Measurements from ENCODE around the gene TTC21A. TPM values are rescaled to one million over a fixed set of nuclear protein-coding genes. Genes with fewer than 3 reads are reported as not detected.

TTC21A gene
- total and polyA plus RNA-seq, 2 donors from 2014 or later: 4.8 to 14.1 TPM

DNA sequence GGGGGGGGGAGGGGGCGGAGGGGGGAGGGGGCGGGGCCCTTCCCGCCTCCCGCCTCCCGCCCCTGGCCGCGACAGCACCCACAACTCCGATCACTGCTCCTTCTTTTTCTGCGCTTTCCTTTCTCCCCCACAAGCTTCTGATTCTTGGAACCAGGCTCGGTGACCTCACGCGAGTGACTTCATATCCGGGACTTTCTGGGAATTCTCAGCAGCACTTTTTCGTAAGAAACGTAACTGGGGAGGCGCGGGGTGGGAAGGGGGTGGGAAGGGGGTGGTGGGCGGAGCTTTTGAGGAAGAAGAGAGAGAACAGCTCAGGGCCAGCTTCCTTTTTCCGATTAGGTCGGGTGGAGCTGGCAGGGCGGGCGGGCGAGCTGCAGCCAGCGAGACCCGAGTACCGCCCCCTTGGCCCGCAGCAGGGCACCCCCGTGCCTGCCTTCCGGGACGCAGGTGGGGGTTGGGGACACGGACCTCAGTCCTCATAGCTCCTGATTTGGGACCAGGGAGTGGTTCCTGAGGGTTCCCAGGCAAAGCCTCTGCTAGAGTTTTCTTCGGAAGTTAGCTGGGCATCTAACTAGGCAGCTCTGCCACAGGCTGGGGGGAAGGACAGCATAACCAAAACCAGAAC lies 70.3 kb downstream of the TTC21A start:
- Histone ChIP-seq H3K27me3 (ENCODE audit: control insufficient read depth, insufficient read depth, low read length) (no peaks in the 10 kb centered on the region), H3K4me1 (ENCODE audit: control insufficient read depth in 2 of 3, insufficient read depth in 2 of 3, low read depth in 1 of 3, low read length in 3 of 3) (peaks cover 12 to 24% (median 22%) of the 10 kb centered on the region in 3 donors), H3K36me3 (ENCODE audit: control insufficient read depth in 2 of 3, insufficient read depth in 3 of 3, low read length in 3 of 3) (no peaks in the 10 kb centered on the region), H3K9ac (ENCODE audit: low read length in 3 of 3) (peak overlapping the region; percentile 67 to 87 (median 76)), H3K4me3 (ENCODE audit: low read length in 3 of 3) (peak overlapping the region; percentile 65 to 68 (median 65)), H3K9me3 (ENCODE audit: control insufficient read depth in 2 of 3, insufficient read depth in 1 of 3, low read length in 3 of 3) (no peaks in the 10 kb centered on the region), H3K27ac (ENCODE audit: low read depth in 2 of 2, low read length in 2 of 2) (peak overlapping the region; percentile 91 to 97)
- FAIRE-seq (no peak), DNase-seq (peak; percentile 90 to 97 (median 94))
- TF ChIP-seq, protein P1, sequence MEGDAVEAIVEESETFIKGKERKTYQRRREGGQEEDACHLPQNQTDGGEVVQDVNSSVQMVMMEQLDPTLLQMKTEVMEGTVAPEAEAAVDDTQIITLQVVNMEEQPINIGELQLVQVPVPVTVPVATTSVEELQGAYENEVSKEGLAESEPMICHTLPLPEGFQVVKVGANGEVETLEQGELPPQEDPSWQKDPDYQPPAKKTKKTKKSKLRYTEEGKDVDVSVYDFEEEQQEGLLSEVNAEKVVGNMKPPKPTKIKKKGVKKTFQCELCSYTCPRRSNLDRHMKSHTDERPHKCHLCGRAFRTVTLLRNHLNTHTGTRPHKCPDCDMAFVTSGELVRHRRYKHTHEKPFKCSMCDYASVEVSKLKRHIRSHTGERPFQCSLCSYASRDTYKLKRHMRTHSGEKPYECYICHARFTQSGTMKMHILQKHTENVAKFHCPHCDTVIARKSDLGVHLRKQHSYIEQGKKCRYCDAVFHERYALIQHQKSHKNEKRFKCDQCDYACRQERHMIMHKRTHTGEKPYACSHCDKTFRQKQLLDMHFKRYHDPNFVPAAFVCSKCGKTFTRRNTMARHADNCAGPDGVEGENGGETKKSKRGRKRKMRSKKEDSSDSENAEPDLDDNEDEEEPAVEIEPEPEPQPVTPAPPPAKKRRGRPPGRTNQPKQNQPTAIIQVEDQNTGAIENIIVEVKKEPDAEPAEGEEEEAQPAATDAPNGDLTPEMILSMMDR (IDR thresholded peaks at IDR 0.05; ENCODE audit: borderline replicate concordance, extremely low read depth, insufficient read depth): no peak
- intact Hi-C loops (cut with DNase I): no loop called here

- Histone ChIP-seq H3K27me3 (ENCODE audit: control insufficient read depth, insufficient read depth, low read length) (no peaks in the 10 kb centered on the region), H3K4me3 (ENCODE audit: low read length in 3 of 3) (peak overlapping the region; percentile 65 to 68 (median 65)), H3K36me3 (ENCODE audit: control insufficient read depth in 2 of 3, insufficient read depth in 3 of 3, low read length in 3 of 3) (no peaks in the 10 kb centered on the region), H3K27ac (ENCODE audit: low read depth in 2 of 2, low read length in 2 of 2) (peak overlapping the region; percentile 73 to 91), H3K9me3 (ENCODE audit: control insufficient read depth in 2 of 3, insufficient read depth in 1 of 3, low read length in 3 of 3) (no peaks in the 10 kb centered on the region), H3K4me1 (ENCODE audit: control insufficient read depth in 2 of 3, insufficient read depth in 2 of 3, low read depth in 1 of 3, low read length in 3 of 3) (peaks cover 12 to 24% (median 22%) of the 10 kb centered on the region in 3 donors), H3K9ac (ENCODE audit: low read length in 3 of 3) (peak overlapping the region in 2 of 3 donors; percentile 76 to 87)
- TF ChIP-seq, protein P1 (IDR thresholded peaks at IDR 0.05; ENCODE audit: borderline replicate concordance, extremely low read depth, insufficient read depth): no peak
- peak in 4 of 5 donors; percentile 25 to 78 (median 60) for DNase-seq
- FAIRE-seq: no peak
- intact Hi-C loops (cut with DNase I): no loop called here
Observed at GRCh38 chr3:39178553-39178952, 71.1 kb downstream of the TTC21A start.

DNA sequence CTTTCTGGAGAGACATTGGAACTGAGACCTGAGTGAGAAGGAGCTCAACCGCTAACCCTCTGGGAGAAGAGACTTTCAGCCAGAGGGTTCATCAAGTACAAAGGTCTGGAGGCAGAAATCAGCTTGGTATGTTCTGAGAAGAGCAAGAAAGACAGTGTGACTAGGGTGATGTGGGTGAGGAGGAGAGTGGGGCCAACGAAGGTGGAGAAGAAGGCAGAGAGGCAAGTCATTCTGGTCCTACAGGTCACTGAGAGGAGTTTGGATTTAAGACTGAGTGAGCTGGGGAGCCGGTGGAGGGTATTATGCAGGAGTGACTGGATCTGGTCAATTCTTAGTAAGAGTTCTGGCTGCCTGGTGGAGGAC lies 72.7 kb downstream of the TTC21A start:
- Histone ChIP-seq H3K27me3 (ENCODE audit: control insufficient read depth, insufficient read depth, low read length) (no peaks in the 10 kb centered on the region), H3K27ac (ENCODE audit: low read depth in 2 of 2, low read length in 2 of 2) (peak overlapping the region; percentile 43 to 65), H3K9ac (ENCODE audit: low read length in 3 of 3) (peak overlapping the region in 2 of 3 donors; percentile 1 to 72), H3K4me3 (ENCODE audit: low read length in 3 of 3) (peak overlapping the region; percentile 30 to 62 (median 31)), H3K4me1 (ENCODE audit: control insufficient read depth in 2 of 3, insufficient read depth in 2 of 3, low read depth in 1 of 3, low read length in 3 of 3) (peaks cover 12 to 24% (median 22%) of the 10 kb centered on the region in 3 donors), H3K9me3 (ENCODE audit: control insufficient read depth in 2 of 3, insufficient read depth in 1 of 3, low read length in 3 of 3) (no peaks in the 10 kb centered on the region), H3K36me3 (ENCODE audit: control insufficient read depth in 2 of 3, insufficient read depth in 3 of 3, low read length in 3 of 3) (no peaks in the 10 kb centered on the region)
- intact Hi-C loops (cut with DNase I): no loop called here
- TF ChIP-seq, protein P1 (IDR thresholded peaks at IDR 0.05; ENCODE audit: borderline replicate concordance, extremely low read depth, insufficient read depth): no peak
- DNase-seq: no peak
- no peak for FAIRE-seq

Data from kidney (tissue), 14 donors.